Progenitor cell of endocrine pancreas (in vitro differentiated cells): ENCODE data around the gene NACA2. TPM values are rescaled to one million over a fixed set of nuclear protein-coding genes. Genes with fewer than 3 reads are reported as not detected.
"Not testable (repeated sequence)": the region's sequence is repeated elsewhere in the genome, so short reads cannot be mapped to it uniquely, and the experiment has no call there.

Experiments used
- DNase-seq: peaks from one replicate; pipeline ENCODE4 v3.0.0; 2021; ENCODE audit warnings: low spot score; ENCODE audit not compliant: unreplicated experiment
- H3K27ac Mint-ChIP-seq: 2 replicates; pipeline ENCODE4 v1.8.0; 2021; ENCODE audit warnings: mild to moderate bottlenecking, moderate library complexity, mixed read lengths
- H3K27me3 Mint-ChIP-seq: 2 replicates; pipeline ENCODE4 v1.8.0; 2021; ENCODE audit warnings: mixed read lengths
- H3K36me3 Mint-ChIP-seq: 2 replicates; pipeline ENCODE4 v1.8.0; 2022; ENCODE audit warnings: mixed read lengths; ENCODE audit not compliant: insufficient read depth
- H3K4me1 Mint-ChIP-seq: 2 replicates; pipeline ENCODE4 v1.8.0; 2021; ENCODE audit warnings: low read depth, mixed read lengths
- H3K4me3 Mint-ChIP-seq: 2 replicates; pipeline ENCODE4 v1.8.0; 2021; ENCODE audit warnings: low read depth, mild to moderate bottlenecking, moderate library complexity, mixed read lengths
- H3K9me3 Mint-ChIP-seq: 2 replicates; pipeline ENCODE4 v1.8.0; 2021; ENCODE audit warnings: low read depth, mixed read lengths
- CTCF ChIP-seq: fragments of 200-600 bp; sonication (generic); IDR thresholded peaks from one replicate; pipeline ENCODE4 v1.5.0; 2021; ENCODE audit warnings: antibody characterized with exemption, mild to moderate bottlenecking; ENCODE audit not compliant: unreplicated experiment
- total RNA-seq: library from RNA; stranded (reverse); gene quantifications from 2 replicates; pipeline ENCODE4 v1.2.1, GENCODE V29; 2021

Gene NACA2
- total RNA-seq, 1 donor from 2014 or later: not detected

GRCh38 chr17:61634011-61634539 lies 43.1 kb upstream of the NACA2 start:
- DNase-seq: no peak
- H3K27ac Mint-ChIP-seq: no peak overlapping the region
- peaks cover 17% of the 10 kb centered on the region for H3K9me3 Mint-ChIP-seq
- H3K36me3 Mint-ChIP-seq: no peaks in the 10 kb centered on the region
- TF ChIP-seq CTCF: no peak
- no peak overlapping the region for H3K4me3 Mint-ChIP-seq
- H3K4me1 Mint-ChIP-seq: no peaks in the 10 kb centered on the region
- H3K27me3 Mint-ChIP-seq: no peaks in the 10 kb centered on the region

GRCh38 chr17:61632826-61633225 lies 41.8 kb upstream of the NACA2 start:
- Mint-ChIP-seq H3K27me3 (no peaks in the 10 kb centered on the region), H3K36me3 (no peaks in the 10 kb centered on the region), H3K4me1 (no peaks in the 10 kb centered on the region), H3K9me3 (peaks cover 10% of the 10 kb centered on the region), H3K4me3 (no peak overlapping the region), H3K27ac (no peak overlapping the region)
- TF ChIP-seq CTCF: no peak
- DNase-seq: no peak

GRCh38 chr17:61631800-61632199 lies 40.8 kb upstream of the NACA2 start:
- H3K4me3 Mint-ChIP-seq: no peak overlapping the region
- DNase-seq: no peak
- no peaks in the 10 kb centered on the region for H3K36me3 Mint-ChIP-seq
- peaks cover 10% of the 10 kb centered on the region for H3K9me3 Mint-ChIP-seq
- H3K4me1 Mint-ChIP-seq: no peaks in the 10 kb centered on the region
- no peak for TF ChIP-seq CTCF
- no peaks in the 10 kb centered on the region for H3K27me3 Mint-ChIP-seq
- H3K27ac Mint-ChIP-seq: no peak overlapping the region

GRCh38 chr17:61628158-61628557 lies 37.1 kb upstream of the NACA2 start:
- H3K9me3 Mint-ChIP-seq, H3K4me1 Mint-ChIP-seq, H3K27ac Mint-ChIP-seq, DNase-seq, H3K4me3 Mint-ChIP-seq, H3K36me3 Mint-ChIP-seq, H3K27me3 Mint-ChIP-seq: not testable (repeated sequence)

DNA sequence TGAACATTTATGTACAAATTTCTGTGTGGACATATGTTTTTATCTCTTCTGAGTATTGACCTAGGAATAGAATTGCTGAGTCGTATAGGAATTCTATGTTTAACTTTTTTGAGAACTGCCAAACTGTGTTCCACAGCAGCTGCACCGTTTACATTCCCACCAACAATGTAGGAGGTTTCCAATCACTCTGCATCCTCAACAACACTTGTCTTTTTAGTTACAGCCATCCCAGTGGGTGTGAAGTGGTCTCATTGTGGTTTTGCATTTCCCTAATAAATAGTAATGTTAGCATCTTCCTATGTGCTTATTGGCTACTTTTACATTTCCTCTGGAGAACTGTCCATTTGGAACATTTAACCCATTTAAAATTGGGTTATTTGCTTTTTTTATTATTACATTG lies 36.6 kb upstream of the NACA2 start:
- no peak overlapping the region for H3K4me3 Mint-ChIP-seq
- no peaks in the 10 kb centered on the region for H3K4me1 Mint-ChIP-seq
- H3K9me3 Mint-ChIP-seq: peaks cover 3% of the 10 kb centered on the region
- TF ChIP-seq CTCF: no peak
- H3K27me3 Mint-ChIP-seq: no peaks in the 10 kb centered on the region
- no peak overlapping the region for H3K27ac Mint-ChIP-seq
- H3K36me3 Mint-ChIP-seq: no peaks in the 10 kb centered on the region
- DNase-seq: no peak

GRCh38 chr17:61627125-61627524 lies 36.1 kb upstream of the NACA2 start:
- H3K9me3 Mint-ChIP-seq: peaks cover 3% of the 10 kb centered on the region
- no peaks in the 10 kb centered on the region for H3K36me3 Mint-ChIP-seq
- DNase-seq: no peak
- no peaks in the 10 kb centered on the region for H3K4me1 Mint-ChIP-seq
- H3K27me3 Mint-ChIP-seq: no peaks in the 10 kb centered on the region
- no peak overlapping the region for H3K27ac Mint-ChIP-seq
- no peak for TF ChIP-seq CTCF
- no peak overlapping the region for H3K4me3 Mint-ChIP-seq
